Measurements from ENCODE around the gene UIMC1.

DNA sequence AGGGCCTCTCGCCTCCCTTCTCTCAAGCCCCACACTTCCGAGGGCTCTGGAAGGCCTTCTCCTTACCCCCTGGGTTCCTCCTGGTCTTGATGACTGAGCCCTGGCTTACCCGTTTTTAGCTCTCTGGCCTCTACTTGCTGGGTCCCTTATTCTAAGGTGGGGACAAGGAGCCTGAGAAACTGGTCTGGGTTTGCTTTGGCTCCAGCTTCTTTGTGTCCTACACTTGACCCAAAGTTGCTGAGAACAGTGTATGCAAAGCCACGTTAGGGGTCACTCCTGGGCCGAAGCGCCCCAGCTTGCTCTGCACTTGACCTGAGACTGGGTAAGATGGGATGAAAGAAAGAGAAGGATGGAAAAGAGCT, 16.7 kb upstream of the UIMC1 start:
- TF ChIP-seq, protein P1, sequence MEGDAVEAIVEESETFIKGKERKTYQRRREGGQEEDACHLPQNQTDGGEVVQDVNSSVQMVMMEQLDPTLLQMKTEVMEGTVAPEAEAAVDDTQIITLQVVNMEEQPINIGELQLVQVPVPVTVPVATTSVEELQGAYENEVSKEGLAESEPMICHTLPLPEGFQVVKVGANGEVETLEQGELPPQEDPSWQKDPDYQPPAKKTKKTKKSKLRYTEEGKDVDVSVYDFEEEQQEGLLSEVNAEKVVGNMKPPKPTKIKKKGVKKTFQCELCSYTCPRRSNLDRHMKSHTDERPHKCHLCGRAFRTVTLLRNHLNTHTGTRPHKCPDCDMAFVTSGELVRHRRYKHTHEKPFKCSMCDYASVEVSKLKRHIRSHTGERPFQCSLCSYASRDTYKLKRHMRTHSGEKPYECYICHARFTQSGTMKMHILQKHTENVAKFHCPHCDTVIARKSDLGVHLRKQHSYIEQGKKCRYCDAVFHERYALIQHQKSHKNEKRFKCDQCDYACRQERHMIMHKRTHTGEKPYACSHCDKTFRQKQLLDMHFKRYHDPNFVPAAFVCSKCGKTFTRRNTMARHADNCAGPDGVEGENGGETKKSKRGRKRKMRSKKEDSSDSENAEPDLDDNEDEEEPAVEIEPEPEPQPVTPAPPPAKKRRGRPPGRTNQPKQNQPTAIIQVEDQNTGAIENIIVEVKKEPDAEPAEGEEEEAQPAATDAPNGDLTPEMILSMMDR (conservative IDR thresholded peaks at IDR 0.05 in 1 of 2, IDR thresholded peaks at IDR 0.05 in 1 of 2; ENCODE audit: extremely low read depth in 1 of 2, insufficient read depth in 1 of 2, low read depth in 1 of 2, low read length in 2 of 2) = no peak
- no peak for TF ChIP-seq EZH2 (IDR thresholded peaks at IDR 0.05; ENCODE audit: borderline replicate concordance, low read length)
